H1 (cell line): ENCODE measurements around the gene MYBPC2. TPM values are rescaled to one million over a fixed set of nuclear protein-coding genes. Genes with fewer than 3 reads are reported as not detected.
A peak's percentile ranks its signal among the peaks of the same experiment; 100 is the strongest.

Experiments used
- CTCF ChIA-PET: fragments of 300-600 bp; sonication (Branson Sonifier 250); formaldehyde crosslinking; loops from one replicate; lab custom pipeline; 2021; ENCODE audit not compliant: partially characterized antibody; lab: Charles Lee
- POLR2A ChIA-PET: fragments of 300-600 bp; sonication (Branson Sonifier 250); formaldehyde crosslinking; loops from one replicate; lab custom pipeline; 2021; ENCODE audit warnings: inconsistent platforms; ENCODE audit not compliant: partially characterized antibody; lab: Charles Lee
- DNase-seq, 2 experiments: peaks; one replicate each; pipeline versions ENCODE4 v3.0.0 to v3.0.0-alpha.2; 2010 to 2022; ENCODE audit warnings: low spot score in 2 of 2, low read depth in 1 of 2, mixed read lengths in 1 of 2
- FAIRE-seq: peaks from 2 replicates; lab custom pipeline; 2011; peaks lifted over from hg19 to GRCh38; lab: Jason Lieb, UNC
- H2AFZ ChIP-seq: 2 replicates; pipeline ENCODE4 v1.8.1; 2012; ENCODE audit warnings: low read length, inconsistent platforms
- H2AK5ac ChIP-seq: 2 replicates; pipeline ENCODE4 v1.6.1; 2013; ENCODE audit warnings: low read depth, low read length
- H2BK120ac ChIP-seq: replicated peaks from 2 replicates; pipeline ENCODE3; 2013; ENCODE audit warnings: low read depth, low read length, inconsistent platforms
- H2BK12ac ChIP-seq: 2 replicates; pipeline ENCODE4 v1.6.1; 2013; ENCODE audit warnings: low read depth, low read length
- H2BK15ac ChIP-seq: 2 replicates; pipeline ENCODE4 v1.6.1; 2013; ENCODE audit warnings: low read length
- H2BK20ac ChIP-seq: 2 replicates; pipeline ENCODE4 v1.6.1; 2013; ENCODE audit warnings: low read length
- H2BK5ac ChIP-seq: 2 replicates; pipeline ENCODE4 v1.6.1; 2013; ENCODE audit warnings: low read depth, low read length
- H3K14ac ChIP-seq: 2 replicates; pipeline ENCODE4 v1.6.1; 2013; ENCODE audit warnings: inconsistent platforms; ENCODE audit not compliant: insufficient read length
- H3K18ac ChIP-seq: 2 replicates; pipeline ENCODE4 v1.6.1; 2013; ENCODE audit warnings: low read length; ENCODE audit errors: extremely low read depth
- H3K23ac ChIP-seq: 2 replicates; pipeline ENCODE4 v1.6.1; 2013; ENCODE audit warnings: inconsistent platforms; ENCODE audit not compliant: insufficient read length
- H3K23me2 ChIP-seq: 2 replicates; pipeline ENCODE4 v1.6.1; 2013; ENCODE audit warnings: low read depth, low read length
- H3K27ac ChIP-seq: 2 replicates; pipeline ENCODE4 v1.6.1; 2011; ENCODE audit warnings: low read depth, low read length, inconsistent platforms
- H3K27me3 ChIP-seq, 4 experiments: replicated peaks in 1 of 4; 1 replicate in 1 of 4; 2 replicates in 3 of 4; pipeline versions ENCODE4 v1.6.1 to v1.8.1; 2011 to 2013; ENCODE audit warnings: low read length in 3 of 4, mild to moderate bottlenecking in 3 of 4, inconsistent platforms in 2 of 4, mixed read lengths in 2 of 4, moderate library complexity in 1 of 4; ENCODE audit not compliant: control insufficient read depth in 3 of 4, insufficient read depth in 3 of 4; ENCODE audit errors: extremely low read depth in 1 of 4
- H3K36me3 ChIP-seq, 4 experiments: 2 replicates each; pipeline versions ENCODE4 v1.6.1 to v1.8.1; 2011 to 2013; ENCODE audit warnings: mild to moderate bottlenecking in 4 of 4, low read length in 3 of 4, moderate library complexity in 2 of 4, control low read depth in 1 of 4, inconsistent platforms in 1 of 4; ENCODE audit not compliant: insufficient read depth in 4 of 4, control insufficient read depth in 2 of 4
- H3K4ac ChIP-seq: replicated peaks from 2 replicates; pipeline ENCODE3; 2013; ENCODE audit warnings: low read length, low read depth, mixed read lengths, inconsistent platforms; ENCODE audit not compliant: insufficient read length
- H3K4me1 ChIP-seq, 4 experiments: replicated peaks in 1 of 4; 1 replicate in 1 of 4; 2 replicates in 3 of 4; pipeline versions ENCODE4 v1.6.1 to v1.8.1; 2011 to 2013; ENCODE audit warnings: low read length in 3 of 4, inconsistent platforms in 2 of 4, mixed read lengths in 1 of 4; ENCODE audit not compliant: insufficient read depth in 4 of 4, control insufficient read depth in 3 of 4
- H3K4me2 ChIP-seq, 2 experiments: 2 replicates each; pipeline versions ENCODE4 v1.6.1 to v1.8.1; 2011 to 2013; ENCODE audit warnings: low read depth in 2 of 2, low read length in 2 of 2, control low read depth in 1 of 2, inconsistent platforms in 1 of 2, mild to moderate bottlenecking in 1 of 2; ENCODE audit not compliant: insufficient read depth in 1 of 2
- H3K4me3 ChIP-seq, 4 experiments: fragments of 200-600, 300-600 bp in 1 of 4; sonication (generic), shearing (Covaris generic), sonication (Bioruptor Twin) in 1 of 4; 2 replicates each; pipeline versions ENCODE4 v1.5.1 to v1.8.1; 2011 to 2016; ENCODE audit warnings: low read length in 4 of 4, low read depth in 3 of 4, control low read depth in 2 of 4, inconsistent platforms in 2 of 4, mild to moderate bottlenecking in 2 of 4, mixed read lengths in 1 of 4, moderate library complexity in 1 of 4; ENCODE audit not compliant: insufficient read depth in 2 of 4; ENCODE audit errors: extremely low read depth in 1 of 4
- H3K56ac ChIP-seq: replicated peaks from 2 replicates; pipeline ENCODE3; 2013; ENCODE audit warnings: low read depth, mild to moderate bottlenecking, mixed read lengths, low read length, inconsistent platforms; ENCODE audit not compliant: insufficient read length
- H3K79me1 ChIP-seq: 2 replicates; pipeline ENCODE4 v1.6.1; 2013; ENCODE audit warnings: low read depth, low read length, control low read depth
- H3K79me2 ChIP-seq, 2 experiments: 2 replicates each; pipeline versions ENCODE4 v1.6.1 to v1.8.1; 2012 to 2013; ENCODE audit warnings: low read length in 2 of 2, mild to moderate bottlenecking in 2 of 2, inconsistent platforms in 1 of 2; ENCODE audit not compliant: insufficient read depth in 2 of 2, control insufficient read depth in 1 of 2
- H3K9ac ChIP-seq, 4 experiments: replicated peaks in 1 of 4; 1 replicate in 1 of 4; 2 replicates in 3 of 4; pipeline versions ENCODE4 v1.6.1 to v1.8.1; 2011 to 2013; ENCODE audit warnings: low read depth in 3 of 4, low read length in 3 of 4, control low read depth in 2 of 4, mild to moderate bottlenecking in 2 of 4, moderate library complexity in 2 of 4, inconsistent platforms in 1 of 4; ENCODE audit errors: extremely low read depth in 1 of 4
- H3K9me3 ChIP-seq, 2 experiments: 2 replicates each; pipeline versions ENCODE4 v1.6.1 to v1.8.1; 2012 to 2013; ENCODE audit warnings: mild to moderate bottlenecking in 2 of 2, moderate library complexity in 2 of 2, control low read depth in 1 of 2, inconsistent platforms in 1 of 2, low read depth in 1 of 2, low read length in 1 of 2, mixed read lengths in 1 of 2; ENCODE audit not compliant: insufficient read depth in 2 of 2
- H4K20me1 ChIP-seq, 2 experiments: replicated peaks in 1 of 2; 2 replicates each; pipeline versions ENCODE3 to v1.8.1; 2011 to 2013; ENCODE audit warnings: inconsistent platforms in 2 of 2, low read length in 2 of 2, mild to moderate bottlenecking in 1 of 2; ENCODE audit not compliant: insufficient read depth in 2 of 2, control insufficient read depth in 1 of 2
- H4K5ac ChIP-seq: 2 replicates; pipeline ENCODE4 v1.6.1; 2013; ENCODE audit warnings: low read length, low read depth, mixed read lengths, inconsistent platforms; ENCODE audit not compliant: insufficient read length
- H4K8ac ChIP-seq: 2 replicates; pipeline ENCODE4 v1.8.0; 2013; ENCODE audit warnings: mild to moderate bottlenecking, moderate library complexity, low read length, inconsistent platforms; ENCODE audit not compliant: insufficient read depth; ENCODE audit errors: extremely low read depth
- H4K91ac ChIP-seq: replicated peaks from 2 replicates; pipeline ENCODE3; 2013; ENCODE audit warnings: low read length, mixed read lengths, inconsistent platforms; ENCODE audit not compliant: insufficient read length
- ATF2 ChIP-seq: IDR thresholded peaks from 2 replicates; pipeline ENCODE4 v1.6.1; 2012; ENCODE audit warnings: low read length, inconsistent platforms
- CBX5 ChIP-seq: fragments of 300-800, 300-1000 bp; sonication (generic); IDR thresholded peaks from 2 replicates; pipeline ENCODE4 v1.7.1; 2016; ENCODE audit warnings: antibody characterized with exemption, low read length, low read depth
- KDM4A ChIP-seq: IDR thresholded peaks from one replicate; pipeline ENCODE4 v1.7.1; 2012; ENCODE audit warnings: low read depth, mild to moderate bottlenecking, moderate library complexity, low read length, inconsistent platforms; ENCODE audit not compliant: severe bottlenecking
- NRF1 ChIP-seq: IDR thresholded peaks from 2 replicates; pipeline ENCODE4 v1.6.1; 2011; ENCODE audit warnings: mild to moderate bottlenecking, low read depth, low read length, improper control_type of control experiment
- RFX5 ChIP-seq: IDR thresholded peaks from 2 replicates; pipeline ENCODE4 v1.6.1; 2011; ENCODE audit warnings: low read depth, low read length, improper control_type of control experiment, borderline replicate concordance
- SIN3A ChIP-seq, 2 experiments: IDR thresholded peaks in 1 of 2; conservative IDR thresholded peaks in 1 of 2; 2 replicates each; pipeline ENCODE4 v1.6.1; 2011 to 2012; ENCODE audit warnings: low read length in 2 of 2, improper control_type of control experiment in 1 of 2, low read depth in 1 of 2, mild to moderate bottlenecking in 1 of 2
- SIX5 ChIP-seq: IDR thresholded peaks from 2 replicates; pipeline ENCODE4 v1.6.1; 2011; ENCODE audit warnings: mild to moderate bottlenecking, low read depth, low read length
- WGBS, 2 experiments: shearing (Covaris generic) in 1 of 2; methylation state at CpG; one replicate each; pipeline versions ENCODE4 v1.1.6 to v1.1.7; 2013 to 2015; ENCODE audit warnings: low lambda C conversion rate in 2 of 2, mixed read lengths in 2 of 2, inconsistent platforms in 1 of 2, low coverage in 1 of 2, missing lambda C conversion rate in 1 of 2; ENCODE audit not compliant: insufficient replicate concordance in 2 of 2, insufficient coverage in 1 of 2, insufficient read length in 1 of 2; ENCODE audit errors: extremely low coverage in 1 of 2, missing lambda C conversion rate in 1 of 2; 5-methylcytosine and 5-hydroxymethylcytosine counted together
- polyA plus RNA-seq, 7 experiments: library from polyadenylated mRNA; depleted of rRNA in 3 of 7; stranded (reverse) in 5 of 7; unstranded in 2 of 7; fragments of >200 nt in 5 of 7; fragments of 200-250 nt in 2 of 7; gene quantifications; 1 replicate in 5 of 7; 2 replicates in 1 of 7; 4 replicates in 1 of 7; pipeline versions ENCODE4 v1.2.1 to v1.2.3, GENCODE V29; 2011 to 2013; ENCODE audit warnings: missing spikeins in 2 of 7, mixed read lengths in 2 of 7
- total RNA-seq: library from RNA; stranded (reverse); fragmentation: NEBNext Ultra II Directional; extraction: Animal tissue kit (Norgen Biotek cat#: 25700); gene quantifications from 2 replicates; pipeline ENCODE4 v1.2.1, GENCODE V29; 2021

The MYBPC2 gene
- total and polyA plus RNA-seq, 2 of the 8 experiments (the other 6 are each of a cell fraction or from before 2014, with no cell fraction given), result 1.8 to 3.1 TPM

- peak overlapping the region; percentile 68; the same call in 1 of the 2 replicates for H2BK5ac ChIP-seq
These were observed 12.6 kb upstream of the MYBPC2 start for GRCh38 chr19:50420127-50420526.

More at GRCh38 chr19:50420127-50420526, 12.6 kb upstream of the MYBPC2 start:
- peak overlapping the region in 1 of 4 experiments; percentile 67; a peak in 5 of 8 replicates for H3K4me3 ChIP-seq
- WGBS, 2 experiments, result 71% methylated on average over 3 of the region's 3 CpGs; no CpG with 5 or more reads in 1 of the 2 experiments
- peak overlapping the region; percentile 93 to 95 for H3K4me2 ChIP-seq
- no peaks in the 10 kb centered on the region for H3K79me2 ChIP-seq
- H3K79me1 ChIP-seq, result peaks cover 2% of the 10 kb centered on the region; the same call in 1 of the 2 replicates
- no peak overlapping the region for H2AFZ ChIP-seq
- peaks cover 0 to 5% of the 10 kb centered on the region in 2 experiments for H4K20me1 ChIP-seq
- peak overlapping the region; percentile 5; the same call in 1 of the 2 replicates for H3K18ac ChIP-seq
- peak overlapping the region; percentile 55; the same call in 1 of the 2 replicates for H2BK20ac ChIP-seq
- no peak overlapping the region for H3K4ac ChIP-seq
- ChIA-PET POLR2A (interaction anchor here (0.8 to 2.8 kb wide), 8 partner anchors 8 to 87 kb away, joined by 3 to 16 read pairs (median 5); partner anchors contain the start of genes MYBPC2 and POLD1), CTCF (interaction anchor here (0.7 to 1.3 kb wide), 3 partner anchors 11 to 41 kb away, joined by 3 read pairs; no protein-coding TSS in a partner anchor)
- no peak overlapping the region for H4K8ac ChIP-seq
- no peak overlapping the region for H3K27ac ChIP-seq
- DNase-seq, result no peak
- H2BK15ac ChIP-seq, result no peak overlapping the region
- no peak overlapping the region for H3K9ac ChIP-seq
- FAIRE-seq, result no peak
- no peak overlapping the region for H3K23ac ChIP-seq
- peaks cover 0 to 19% (median 11%) of the 10 kb centered on the region in 4 experiments; a peak in 6 of 7 replicates for H3K4me1 ChIP-seq
- no peak overlapping the region for H2AK5ac ChIP-seq
- H4K5ac ChIP-seq, result no peak overlapping the region
- no peaks in the 10 kb centered on the region for H3K9me3 ChIP-seq
- peaks cover 12% of the 10 kb centered on the region; the same call in 1 of the 2 replicates for H3K23me2 ChIP-seq
- H3K14ac ChIP-seq, result no peak overlapping the region
- no peak overlapping the region for H2BK120ac ChIP-seq
- H3K27me3 ChIP-seq, result peaks cover 0 to 2% (median 0%) of the 10 kb centered on the region in 4 experiments; a peak in 1 of 7 replicates
- H3K36me3 ChIP-seq, result no peaks in the 10 kb centered on the region
- TF ChIP-seq KDM4A (no peak), NRF1 (no peak), SIN3A (conservative IDR thresholded peaks at IDR 0.05 in 1 of 2, IDR thresholded peaks at IDR 0.05 in 1 of 2; ENCODE audit: low read depth in 1 of 2, low read length in 2 of 2) (no peak), RFX5 (no peak), ATF2 (no peak), CBX5 (no peak), SIX5 (no peak)
- no peak overlapping the region for H2BK12ac ChIP-seq
- no peak overlapping the region for H3K56ac ChIP-seq
- no peak overlapping the region for H4K91ac ChIP-seq
